Gastrocnemius medialis (tissue), 4 donors: ENCODE data around the gene FAM8A1.
A peak's percentile ranks its signal among the peaks of the same experiment; 100 is the strongest.

Experiments
- CTCF ChIP-seq, 5 experiments: fragments of 450-650 bp in 3 of 5; fragments of 200-600 bp in 2 of 5; sonication (generic) in 2 of 5; IDR thresholded peaks in 4 of 5; conservative IDR thresholded peaks in 1 of 5; 1 replicate in 4 of 5; 2 replicates in 1 of 5; pipeline ENCODE4 v1.5.1; 2016 to 2019; ENCODE audit warnings: antibody characterized with exemption in 5 of 5, mild to moderate bottlenecking in 3 of 5, moderate library complexity in 3 of 5
- POLR2A ChIP-seq, 2 donors: fragments of 450-650 bp; IDR thresholded peaks; one replicate each; pipeline ENCODE4 v1.6.1; 2017; ENCODE audit warnings: antibody characterized with exemption in 2 of 2, mild to moderate bottlenecking in 2 of 2, moderate library complexity in 2 of 2

GRCh38 chr6:17600527-17601385 is 654 bp downstream of the FAM8A1 start:
- TF ChIP-seq CTCF (IDR thresholded peaks at IDR 0.05 in 4 of 5, conservative IDR thresholded peaks at IDR 0.05 in 1 of 5), result no peak
- peak in 1 of 2 donors; percentile 32 for TF ChIP-seq POLR2A (IDR thresholded peaks at IDR 0.05)
